B cell (primary cell): ENCODE measurements around the gene DDR1. TPM values are rescaled to one million over a fixed set of nuclear protein-coding genes. Genes with fewer than 3 reads are reported as not detected.

ENCODE experiments used
- ATAC-seq: fragments of 200-7000 bp; cut with Tn5 transposase; one replicate; pipeline ENCODE4 v1.10.0; 2021; ENCODE audit warnings: low read depth, mild to moderate bottlenecking, moderate number of reproducible peaks, moderate library complexity
- CTCF ChIA-PET: fragments of 350-600 bp; sonication (Branson Sonifier 250); formaldehyde crosslinking; loops from one replicate; lab custom pipeline; 2021; ENCODE audit warnings: antibody characterized with exemption, inconsistent platforms; lab: Charles Lee
- POLR2A ChIA-PET: fragments of 350-600 bp; sonication (Branson Sonifier 250); formaldehyde crosslinking; loops from one replicate; lab custom pipeline; 2021; ENCODE audit warnings: antibody characterized with exemption; lab: Charles Lee
- DNase-seq: peaks from one replicate; pipeline ENCODE4 v3.0.0; 2013
- H2AFZ ChIP-seq: 2 replicates; pipeline ENCODE4 v1.6.1; 2012; ENCODE audit warnings: mild to moderate bottlenecking, low read depth, low read length; ENCODE audit not compliant: insufficient read depth, poor library complexity, severe bottlenecking
- H3K27ac ChIP-seq, 2 donors: 1 replicate in 1 of 2; 2 replicates in 1 of 2; pipeline ENCODE4 v1.5.1; 2012 to 2013; ENCODE audit warnings: low read length in 2 of 2, mild to moderate bottlenecking in 2 of 2, moderate library complexity in 1 of 2
- H3K27me3 ChIP-seq, 4 experiments: fragments of 200-600 bp in 1 of 4; sonication (generic) in 1 of 4; replicated peaks in 1 of 4; 1 replicate in 2 of 4; 2 replicates in 2 of 4; pipeline versions ENCODE4 v1.6.1 to v1.7.0; 2013 to 2016; ENCODE audit warnings: low read length in 3 of 4, mild to moderate bottlenecking in 2 of 4, mixed read lengths in 1 of 4, moderate library complexity in 1 of 4; ENCODE audit not compliant: insufficient read depth in 4 of 4, control insufficient read depth in 3 of 4; ENCODE audit errors: control extremely low read depth in 1 of 4
- H3K36me3 ChIP-seq, 2 experiments: replicated peaks in 1 of 2; 1 replicate in 1 of 2; 2 replicates in 1 of 2; pipeline versions ENCODE4 v1.6.1 to v1.7.1; 2013; ENCODE audit warnings: low read length in 1 of 2; ENCODE audit not compliant: insufficient read depth in 2 of 2, control insufficient read depth in 1 of 2; ENCODE audit errors: control extremely low read depth in 1 of 2, extremely low read depth in 1 of 2
- H3K4me1 ChIP-seq, 2 donors: fragments of 200-600 bp in 1 of 2; sonication (generic) in 1 of 2; 1 replicate in 1 of 2; 2 replicates in 1 of 2; pipeline versions ENCODE4 v1.5.1 to v1.6.1; 2013 to 2017; ENCODE audit warnings: low read length in 2 of 2; ENCODE audit not compliant: control insufficient read depth in 2 of 2, insufficient read depth in 2 of 2
- H3K4me2 ChIP-seq: replicated peaks from 2 replicates; pipeline ENCODE3; 2012; ENCODE audit warnings: mild to moderate bottlenecking, low read depth, low read length; ENCODE audit not compliant: poor library complexity, severe bottlenecking
- H3K4me3 ChIP-seq, 5 experiments: fragments of 200-600 bp in 1 of 5; sonication (generic) in 1 of 5; 1 replicate in 3 of 5; 2 replicates in 2 of 5; pipeline versions ENCODE4 v1.5.1 to v1.7.0; 2011 to 2016; ENCODE audit warnings: low read length in 4 of 5, mild to moderate bottlenecking in 4 of 5, low read depth in 2 of 5, control low read depth in 1 of 5, moderate library complexity in 1 of 5; ENCODE audit not compliant: insufficient read depth in 1 of 5; ENCODE audit errors: control extremely low read depth in 1 of 5, extremely low read depth in 1 of 5
- H3K79me2 ChIP-seq: fragments of 200-600 bp; sonication (generic); one replicate; pipeline ENCODE4 v1.6.0; 2016; ENCODE audit warnings: low read length; ENCODE audit not compliant: control insufficient read depth, insufficient read depth
- H3K9ac ChIP-seq: fragments of 200-600 bp; sonication (generic); 2 replicates; pipeline ENCODE4 v1.6.1; 2017; ENCODE audit warnings: mild to moderate bottlenecking, low read length, moderate library complexity
- H3K9me3 ChIP-seq, 3 donors: one replicate each; pipeline versions ENCODE4 v1.6.1 to v1.7.1; 2013; ENCODE audit warnings: low read length in 2 of 3; ENCODE audit not compliant: control insufficient read depth in 2 of 3, insufficient read depth in 1 of 3; ENCODE audit errors: control extremely low read depth in 1 of 3
- H4K20me1 ChIP-seq: 2 replicates; pipeline ENCODE4 v1.6.0; 2012; ENCODE audit warnings: mild to moderate bottlenecking, low read length; ENCODE audit not compliant: insufficient read depth, control insufficient read depth, poor library complexity, severe bottlenecking
- H3K27ac Mint-ChIP-seq: one replicate; pipeline ENCODE4 v1.8.0; 2021; ENCODE audit warnings: mixed read lengths
- H3K27me3 Mint-ChIP-seq: one replicate; pipeline ENCODE4 v1.8.0; 2021; ENCODE audit warnings: mixed read lengths
- H3K4me1 Mint-ChIP-seq: one replicate; pipeline ENCODE4 v1.8.0; 2021; ENCODE audit warnings: mixed read lengths
- H3K4me3 Mint-ChIP-seq: one replicate; pipeline ENCODE4 v1.8.0; 2021; ENCODE audit warnings: mixed read lengths
- H3K9me3 Mint-ChIP-seq: one replicate; pipeline ENCODE4 v1.8.0; 2022; ENCODE audit warnings: mixed read lengths; ENCODE audit not compliant: insufficient read depth
- CTCF ChIP-seq: fragments of 200-600 bp; IDR thresholded peaks from one replicate; pipeline ENCODE4 v1.8.0; 2022; ENCODE audit warnings: antibody characterized with exemption, mild to moderate bottlenecking
- EZH2 ChIP-seq: IDR thresholded peaks from 2 replicates; pipeline ENCODE4 v1.6.1; 2012; ENCODE audit warnings: borderline replicate concordance, low read depth, mild to moderate bottlenecking, moderate library complexity, low read length; ENCODE audit not compliant: insufficient read depth, poor library complexity, severe bottlenecking
- WGBS: methylation state at CpG from one replicate; pipeline ENCODE4 v1.1.5; 2013; ENCODE audit warnings: missing lambda C conversion rate; ENCODE audit not compliant: insufficient coverage; 5-methylcytosine and 5-hydroxymethylcytosine counted together
- intact Hi-C: fragments of 100-400 bp; cut with micrococcal nuclease; formaldehyde crosslinking; loops from one replicate; pipeline ENCODE4 v1.10.0; 2022
- polyA plus RNA-seq: library from polyadenylated mRNA; depleted of rRNA; stranded (reverse); fragments of >200 nt; gene quantifications from 2 replicates; pipeline ENCODE4 v1.2.3, GENCODE V29; 2012
- total RNA-seq, 2 donors: library from RNA; stranded (reverse); fragments of 120-200 nt in 1 of 2; gene quantifications; 1 replicate in 1 of 2; 2 replicates in 1 of 2; pipeline versions ENCODE4 v1.2.3 to v1.2.4, GENCODE V29; 2013 to 2022

The DDR1 gene
- total and polyA plus RNA-seq, 2 donors (not counting 1 experiment from before 2014, with no cell fraction given), result 28.8 to 61.7 TPM

GRCh38 chr6:30877419-30878262 lies 6.7 kb upstream of the DDR1 start:
- TF ChIP-seq EZH2 (no peak), CTCF (peak; percentile 82)
- H3K9me3 Mint-ChIP-seq, result no peaks in the 10 kb centered on the region
- H3K27me3 ChIP-seq, result no peaks in the 10 kb centered on the region
- WGBS, result 20% methylated on average over 12 of the region's 15 CpGs
- ATAC-seq, result peak; percentile 82
- no peaks in the 10 kb centered on the region for H4K20me1 ChIP-seq
- H3K27ac ChIP-seq, result peak overlapping the region in 1 of 2 donors; percentile 44
- H3K9me3 ChIP-seq, result no peaks in the 10 kb centered on the region
- peak overlapping the region in 1 of 5 experiments; percentile 21 for H3K4me3 ChIP-seq
- peak overlapping the region; percentile 31 for H3K9ac ChIP-seq
- DNase-seq, result peak; percentile 79
- H3K27ac Mint-ChIP-seq, result peak overlapping the region; percentile 44
- CTCF ChIA-PET, result interaction anchor here (0.8 to 6.2 kb wide), 10 partner anchors 9 to 210 kb away, joined by 3 to 53 read pairs (median 4); partner anchors contain the start of gene VARS2
- peaks cover 3% of the 10 kb centered on the region for H3K27me3 Mint-ChIP-seq
- POLR2A ChIA-PET, result no interaction called here
- intact Hi-C loops, result loop anchor here (1.0 to 5.0 kb wide), 4 partner anchors 49 to 200 kb away; partner anchors contain the start of gene IER3
- H3K4me1 Mint-ChIP-seq, result peaks cover 37% of the 10 kb centered on the region
- H3K4me2 ChIP-seq, result peak overlapping the region; percentile 50
- H3K4me3 Mint-ChIP-seq, result peak overlapping the region; percentile 48
- H3K4me1 ChIP-seq, result peaks cover 26 to 28% of the 10 kb centered on the region in 2 donors
- H3K36me3 ChIP-seq, result no peaks in the 10 kb centered on the region
- no peaks in the 10 kb centered on the region for H3K79me2 ChIP-seq
- peak overlapping the region; percentile 69 for H2AFZ ChIP-seq
